ENCODE data around the gene SPATA31E1.

DNA sequence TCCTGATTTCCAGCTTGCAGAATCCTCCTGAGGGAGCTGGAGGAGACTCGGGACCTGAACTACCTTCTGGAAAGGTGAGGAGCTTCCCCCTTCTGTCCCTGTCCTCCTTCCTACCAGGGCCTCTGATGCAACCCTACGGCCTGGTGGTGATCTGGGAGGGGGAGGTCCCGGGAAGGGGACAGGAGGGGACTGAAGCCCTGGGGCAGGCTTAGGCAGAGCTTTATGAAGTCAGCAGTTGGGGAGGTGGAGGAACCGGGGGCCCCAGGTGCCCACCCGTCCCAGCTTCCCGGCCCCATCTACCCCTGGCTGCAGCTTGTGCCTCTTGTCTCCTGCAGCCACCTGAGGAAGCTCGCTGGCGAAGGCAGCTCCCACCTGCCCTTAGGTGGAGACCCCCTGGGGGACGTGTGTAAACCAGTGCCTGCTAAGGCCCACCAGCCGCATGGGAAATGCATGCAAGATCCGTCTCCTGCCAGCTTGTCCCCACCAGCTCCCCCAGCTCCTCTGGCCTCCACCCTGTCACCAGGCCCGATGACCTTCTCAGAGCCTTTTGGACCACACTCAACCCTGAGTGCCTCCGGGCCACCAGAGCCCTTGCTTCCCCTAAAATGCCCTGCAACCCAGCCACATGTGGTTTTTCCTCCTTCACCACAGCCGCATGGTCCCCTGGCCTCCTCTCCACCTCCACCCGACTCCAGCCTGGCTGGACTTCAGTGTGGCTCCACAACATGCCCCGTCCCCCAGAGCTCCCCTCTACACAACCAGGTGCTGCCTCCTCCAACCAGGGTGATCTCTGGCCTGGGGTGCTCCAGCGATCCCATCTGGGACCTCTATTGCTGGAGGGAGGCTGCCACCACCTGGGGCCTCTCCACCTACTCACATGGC lies 2.1 kb downstream of the SPATA31E1 start:
- TF ChIP-seq, protein P1, sequence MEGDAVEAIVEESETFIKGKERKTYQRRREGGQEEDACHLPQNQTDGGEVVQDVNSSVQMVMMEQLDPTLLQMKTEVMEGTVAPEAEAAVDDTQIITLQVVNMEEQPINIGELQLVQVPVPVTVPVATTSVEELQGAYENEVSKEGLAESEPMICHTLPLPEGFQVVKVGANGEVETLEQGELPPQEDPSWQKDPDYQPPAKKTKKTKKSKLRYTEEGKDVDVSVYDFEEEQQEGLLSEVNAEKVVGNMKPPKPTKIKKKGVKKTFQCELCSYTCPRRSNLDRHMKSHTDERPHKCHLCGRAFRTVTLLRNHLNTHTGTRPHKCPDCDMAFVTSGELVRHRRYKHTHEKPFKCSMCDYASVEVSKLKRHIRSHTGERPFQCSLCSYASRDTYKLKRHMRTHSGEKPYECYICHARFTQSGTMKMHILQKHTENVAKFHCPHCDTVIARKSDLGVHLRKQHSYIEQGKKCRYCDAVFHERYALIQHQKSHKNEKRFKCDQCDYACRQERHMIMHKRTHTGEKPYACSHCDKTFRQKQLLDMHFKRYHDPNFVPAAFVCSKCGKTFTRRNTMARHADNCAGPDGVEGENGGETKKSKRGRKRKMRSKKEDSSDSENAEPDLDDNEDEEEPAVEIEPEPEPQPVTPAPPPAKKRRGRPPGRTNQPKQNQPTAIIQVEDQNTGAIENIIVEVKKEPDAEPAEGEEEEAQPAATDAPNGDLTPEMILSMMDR (IDR thresholded peaks at IDR 0.05 in 8 of 11, conservative IDR thresholded peaks at IDR 0.05 in 3 of 11) = no peak
- TF ChIP-seq POLR2AphosphoS5 (IDR thresholded peaks at IDR 0.05) = no peak
- no peak for TF ChIP-seq POLR2A (IDR thresholded peaks at IDR 0.05)

Measured in spleen (tissue), 7 donors.